ENCODE data around the gene TGM6. TPM values are rescaled to one million over a fixed set of nuclear protein-coding genes. Genes with fewer than 3 reads are reported as not detected.

TGM6 gene
- total and polyA plus RNA-seq, 5 donors from 2014 or later = not detected

- H3K27me3 Mint-ChIP-seq = peaks cover 31% of the 10 kb centered on the region
- ATAC-seq (ENCODE audit: low read depth in 2 of 2) = no peak
- no peak for DNase-seq
Measured at GRCh38 chr20:2408111-2408510, 27.4 kb downstream of the TGM6 start.

GRCh38 chr20:2416541-2417212 is 36.0 kb downstream of the TGM6 start:
- H3K4me3 Mint-ChIP-seq = no peak overlapping the region
- H3K27ac Mint-ChIP-seq = no peak overlapping the region
- H3K27me3 Mint-ChIP-seq = peaks cover 38% of the 10 kb centered on the region
- no peak overlapping the region for H3K4me3 ChIP-seq (ENCODE audit: low read depth, low read length)
- H3K4me1 ChIP-seq (ENCODE audit: control insufficient read depth, insufficient read depth, low read length, poor library complexity, severe bottlenecking) = no peaks in the 10 kb centered on the region
- DNase-seq = no peak
- no peak for ATAC-seq (ENCODE audit: low read depth in 2 of 2)
- no peaks in the 10 kb centered on the region for H3K9me3 ChIP-seq (ENCODE audit: control insufficient read depth in 2 of 2, low read length in 2 of 2)
- H3K9me3 Mint-ChIP-seq = no peaks in the 10 kb centered on the region
- no peak overlapping the region for H3K27ac ChIP-seq (ENCODE audit: insufficient read depth, low read length, poor library complexity, severe bottlenecking)
- H3K27me3 ChIP-seq (ENCODE audit: control insufficient read depth, insufficient read depth, low read length) = peaks cover 6% of the 10 kb centered on the region
- no peaks in the 10 kb centered on the region for H3K36me3 Mint-ChIP-seq
- H3K4me1 Mint-ChIP-seq = no peaks in the 10 kb centered on the region
- H3K36me3 ChIP-seq (ENCODE audit: control insufficient read depth, insufficient read depth, low read length) = no peaks in the 10 kb centered on the region

More at GRCh38 chr20:2408111-2408510, 27.4 kb downstream of the TGM6 start:
- H3K36me3 ChIP-seq (ENCODE audit: control insufficient read depth, insufficient read depth, low read length) = no peaks in the 10 kb centered on the region
- no peaks in the 10 kb centered on the region for H3K4me1 Mint-ChIP-seq
- H3K9me3 Mint-ChIP-seq = peaks cover 0 to 1% (median 0%) of the 10 kb centered on the region in 7 donors
- no peaks in the 10 kb centered on the region for H3K36me3 Mint-ChIP-seq
- H3K4me1 ChIP-seq (ENCODE audit: control insufficient read depth, insufficient read depth, low read length, poor library complexity, severe bottlenecking) = no peaks in the 10 kb centered on the region
- no peak overlapping the region for H3K27ac Mint-ChIP-seq
- H3K4me3 Mint-ChIP-seq = no peak overlapping the region
- peaks cover 16% of the 10 kb centered on the region for H3K27me3 ChIP-seq (ENCODE audit: control insufficient read depth, insufficient read depth, low read length)
- no peaks in the 10 kb centered on the region for H3K9me3 ChIP-seq (ENCODE audit: control insufficient read depth in 2 of 2, low read length in 2 of 2)
- no peak overlapping the region for H3K4me3 ChIP-seq (ENCODE audit: low read depth, low read length)
- H3K27ac ChIP-seq (ENCODE audit: insufficient read depth, low read length, poor library complexity, severe bottlenecking) = no peak overlapping the region

GRCh38 chr20:2417213-2417541 is 36.5 kb downstream of the TGM6 start:
- no peak overlapping the region for H3K4me3 Mint-ChIP-seq
- H3K4me1 Mint-ChIP-seq = no peaks in the 10 kb centered on the region
- peaks cover 3% of the 10 kb centered on the region for H3K27me3 ChIP-seq (ENCODE audit: control insufficient read depth, insufficient read depth, low read length)
- no peaks in the 10 kb centered on the region for H3K36me3 ChIP-seq (ENCODE audit: control insufficient read depth, insufficient read depth, low read length)
- ATAC-seq (ENCODE audit: low read depth in 2 of 2) (no peak), DNase-seq (no peak)
- no peaks in the 10 kb centered on the region for H3K4me1 ChIP-seq (ENCODE audit: control insufficient read depth, insufficient read depth, low read length, poor library complexity, severe bottlenecking)
- no peak overlapping the region for H3K4me3 ChIP-seq (ENCODE audit: low read depth, low read length)
- peaks cover 37% of the 10 kb centered on the region for H3K27me3 Mint-ChIP-seq
- no peaks in the 10 kb centered on the region for H3K36me3 Mint-ChIP-seq
- H3K27ac Mint-ChIP-seq = no peak overlapping the region
- no peaks in the 10 kb centered on the region for H3K9me3 ChIP-seq (ENCODE audit: control insufficient read depth in 2 of 2, low read length in 2 of 2)
- H3K9me3 Mint-ChIP-seq = no peaks in the 10 kb centered on the region
- H3K27ac ChIP-seq (ENCODE audit: insufficient read depth, low read length, poor library complexity, severe bottlenecking) = no peak overlapping the region

GRCh38 chr20:2418388-2418787 is 37.7 kb downstream of the TGM6 start:
- Histone ChIP-seq H3K27me3 (ENCODE audit: control insufficient read depth, insufficient read depth, low read length) (peaks cover 3% of the 10 kb centered on the region), H3K36me3 (ENCODE audit: control insufficient read depth, insufficient read depth, low read length) (no peaks in the 10 kb centered on the region), H3K9me3 (ENCODE audit: control insufficient read depth in 2 of 2, low read length in 2 of 2) (no peaks in the 10 kb centered on the region), H3K27ac (ENCODE audit: insufficient read depth, low read length, poor library complexity, severe bottlenecking) (no peak overlapping the region), H3K4me1 (ENCODE audit: control insufficient read depth, insufficient read depth, low read length, poor library complexity, severe bottlenecking) (no peaks in the 10 kb centered on the region), H3K4me3 (ENCODE audit: low read depth, low read length) (no peak overlapping the region)
- DNase-seq = no peak
- H3K36me3 Mint-ChIP-seq = no peaks in the 10 kb centered on the region
- peaks cover 0 to 2% (median 0%) of the 10 kb centered on the region in 7 donors for H3K9me3 Mint-ChIP-seq
- H3K4me3 Mint-ChIP-seq = no peak overlapping the region
- peaks cover 31% of the 10 kb centered on the region for H3K27me3 Mint-ChIP-seq
- no peak overlapping the region for H3K27ac Mint-ChIP-seq
- no peaks in the 10 kb centered on the region for H3K4me1 Mint-ChIP-seq
- ATAC-seq (ENCODE audit: low read depth in 2 of 2) = no peak

GRCh38 chr20:2420510-2420909 is 39.8 kb downstream of the TGM6 start:
- Mint-ChIP-seq H3K9me3 (peaks cover 0 to 4% (median 0%) of the 10 kb centered on the region in 7 donors), H3K27me3 (peaks cover 29% of the 10 kb centered on the region), H3K36me3 (no peaks in the 10 kb centered on the region), H3K4me1 (no peaks in the 10 kb centered on the region), H3K27ac (no peak overlapping the region), H3K4me3 (no peak overlapping the region)
- H3K36me3 ChIP-seq (ENCODE audit: control insufficient read depth, insufficient read depth, low read length) = no peaks in the 10 kb centered on the region
- H3K27me3 ChIP-seq (ENCODE audit: control insufficient read depth, insufficient read depth, low read length) = peaks cover 1% of the 10 kb centered on the region
- DNase-seq = no peak
- no peaks in the 10 kb centered on the region for H3K4me1 ChIP-seq (ENCODE audit: control insufficient read depth, insufficient read depth, low read length, poor library complexity, severe bottlenecking)
- ATAC-seq (ENCODE audit: low read depth in 2 of 2) = no peak
- H3K27ac ChIP-seq (ENCODE audit: insufficient read depth, low read length, poor library complexity, severe bottlenecking) = no peak overlapping the region
- H3K4me3 ChIP-seq (ENCODE audit: low read depth, low read length) = no peak overlapping the region
- no peaks in the 10 kb centered on the region for H3K9me3 ChIP-seq (ENCODE audit: control insufficient read depth in 2 of 2, low read length in 2 of 2)

- Mint-ChIP-seq H3K4me1 (no peaks in the 10 kb centered on the region), H3K36me3 (no peaks in the 10 kb centered on the region), H3K27me3 (peaks cover 22% of the 10 kb centered on the region), H3K4me3 (no peak overlapping the region), H3K27ac (no peak overlapping the region), H3K9me3 (peaks cover 0 to 4% (median 0%) of the 10 kb centered on the region in 7 donors)
- no peaks in the 10 kb centered on the region for H3K4me1 ChIP-seq (ENCODE audit: control insufficient read depth, insufficient read depth, low read length, poor library complexity, severe bottlenecking)
- DNase-seq (no peak), ATAC-seq (ENCODE audit: low read depth in 2 of 2) (no peak)
- no peak overlapping the region for H3K4me3 ChIP-seq (ENCODE audit: low read depth, low read length)
- H3K27ac ChIP-seq (ENCODE audit: insufficient read depth, low read length, poor library complexity, severe bottlenecking) = no peak overlapping the region
- no peaks in the 10 kb centered on the region for H3K9me3 ChIP-seq (ENCODE audit: control insufficient read depth in 2 of 2, low read length in 2 of 2)
- H3K36me3 ChIP-seq (ENCODE audit: control insufficient read depth, insufficient read depth, low read length) = no peaks in the 10 kb centered on the region
- peaks cover 4% of the 10 kb centered on the region for H3K27me3 ChIP-seq (ENCODE audit: control insufficient read depth, insufficient read depth, low read length)
Measured at GRCh38 chr20:2421247-2421646, 40.5 kb downstream of the TGM6 start.

GRCh38 chr20:2429051-2429450 is 48.4 kb downstream of the TGM6 start:
- H3K36me3 Mint-ChIP-seq = peaks cover 8% of the 10 kb centered on the region
- H3K9me3 Mint-ChIP-seq = peaks cover 0 to 2% (median 0%) of the 10 kb centered on the region in 7 donors
- no peaks in the 10 kb centered on the region for H3K4me1 Mint-ChIP-seq
- Histone ChIP-seq H3K27me3 (ENCODE audit: control insufficient read depth, insufficient read depth, low read length) (peaks cover 9% of the 10 kb centered on the region), H3K4me3 (ENCODE audit: low read depth, low read length) (no peak overlapping the region), H3K27ac (ENCODE audit: insufficient read depth, low read length, poor library complexity, severe bottlenecking) (no peak overlapping the region), H3K36me3 (ENCODE audit: control insufficient read depth, insufficient read depth, low read length) (no peaks in the 10 kb centered on the region), H3K9me3 (ENCODE audit: control insufficient read depth in 2 of 2, low read length in 2 of 2) (no peaks in the 10 kb centered on the region), H3K4me1 (ENCODE audit: control insufficient read depth, insufficient read depth, low read length, poor library complexity, severe bottlenecking) (no peaks in the 10 kb centered on the region)
- DNase-seq (no peak), ATAC-seq (ENCODE audit: low read depth in 2 of 2) (no peak)
- no peak overlapping the region for H3K27ac Mint-ChIP-seq
- H3K4me3 Mint-ChIP-seq = no peak overlapping the region
- H3K27me3 Mint-ChIP-seq = peaks cover 27% of the 10 kb centered on the region

- H3K9me3 ChIP-seq (ENCODE audit: control insufficient read depth in 2 of 2, low read length in 2 of 2) = no peaks in the 10 kb centered on the region
- H3K4me3 Mint-ChIP-seq = no peak overlapping the region
- no peak overlapping the region for H3K4me3 ChIP-seq (ENCODE audit: low read depth, low read length)
- no peak for ATAC-seq (ENCODE audit: low read depth in 2 of 2)
- no peak overlapping the region for H3K27ac Mint-ChIP-seq
- no peak for DNase-seq
- no peaks in the 10 kb centered on the region for H3K36me3 ChIP-seq (ENCODE audit: control insufficient read depth, insufficient read depth, low read length)
- H3K4me1 Mint-ChIP-seq = no peaks in the 10 kb centered on the region
- peaks cover 9% of the 10 kb centered on the region for H3K27me3 ChIP-seq (ENCODE audit: control insufficient read depth, insufficient read depth, low read length)
- no peak overlapping the region for H3K27ac ChIP-seq (ENCODE audit: insufficient read depth, low read length, poor library complexity, severe bottlenecking)
- peaks cover 8% of the 10 kb centered on the region for H3K36me3 Mint-ChIP-seq
- peaks cover 24% of the 10 kb centered on the region for H3K27me3 Mint-ChIP-seq
- H3K9me3 Mint-ChIP-seq = no peaks in the 10 kb centered on the region
- no peaks in the 10 kb centered on the region for H3K4me1 ChIP-seq (ENCODE audit: control insufficient read depth, insufficient read depth, low read length, poor library complexity, severe bottlenecking)
Measured at GRCh38 chr20:2430538-2430937, 49.8 kb downstream of the TGM6 start.

All from CD4-positive, CD25-positive, alpha-beta regulatory T cell (primary cell).